IMR-90 (cell line): ENCODE measurements around the gene CTR9. TPM values are rescaled to one million over a fixed set of nuclear protein-coding genes. Genes with fewer than 3 reads are reported as not detected.
A peak's percentile ranks its signal among the peaks of the same experiment; 100 is the strongest.

Source experiments
- ATAC-seq: fragments of 200-7000 bp; cut with Tn5 transposase; 2 replicates; pipeline ENCODE4 v1.9.1; 2020; ENCODE audit warnings: low read depth, mild to moderate bottlenecking, moderate library complexity
- BruUV-seq: library from RNA; stranded (reverse); fragments of 400-500 nt; replicated peaks from 2 replicates; lab custom pipeline; 2021; lab: Mats Ljungman, UMichigan
- CTCF ChIA-PET: fragments of 300-600 bp; formaldehyde crosslinking; extraction: SDS; loops from one replicate; lab custom pipeline; 2021; ENCODE audit warnings: antibody characterized with exemption; lab: Yijun Ruan, JAX
- POLR2A ChIA-PET: fragments of 300-600 bp; sonication (Branson Sonifier 250); formaldehyde crosslinking; loops from one replicate; lab custom pipeline; 2022; ENCODE audit warnings: antibody characterized with exemption; ENCODE audit not compliant: unreplicated experiment; lab: Charles Lee
- DNase-seq: peaks from one replicate; pipeline ENCODE4 v3.0.0; 2013
- H2AFZ ChIP-seq: replicated peaks from 2 replicates; pipeline ENCODE3; 2013; ENCODE audit warnings: low read length, mild to moderate bottlenecking; ENCODE audit not compliant: poor library complexity
- H2AK5ac ChIP-seq: 2 replicates; pipeline ENCODE4 v1.6.1; 2013; ENCODE audit warnings: low read depth, low read length, inconsistent platforms
- H2AK9ac ChIP-seq: replicated peaks from 2 replicates; pipeline ENCODE3; 2013; ENCODE audit warnings: mild to moderate bottlenecking, low read depth, low read length, moderate library complexity; ENCODE audit not compliant: poor library complexity
- H2BK120ac ChIP-seq: 2 replicates; pipeline ENCODE4 v1.6.1; 2013; ENCODE audit warnings: low read depth, low read length, inconsistent platforms
- H2BK15ac ChIP-seq: 3 replicates; pipeline ENCODE4 v1.6.1; 2013; ENCODE audit warnings: low read depth, low read length, inconsistent platforms
- H2BK20ac ChIP-seq: 2 replicates; pipeline ENCODE4 v1.6.1; 2013; ENCODE audit warnings: low read depth, mild to moderate bottlenecking, inconsistent platforms, low read length, moderate library complexity
- H2BK5ac ChIP-seq: 2 replicates; pipeline ENCODE4 v1.6.1; 2013; ENCODE audit warnings: mild to moderate bottlenecking, low read depth, low read length, inconsistent platforms; ENCODE audit not compliant: poor library complexity, severe bottlenecking
- H3K14ac ChIP-seq: replicated peaks from 2 replicates; pipeline ENCODE4 v1.6.1; 2013; ENCODE audit warnings: low read depth, low read length, inconsistent platforms
- H3K18ac ChIP-seq: 2 replicates; pipeline ENCODE4 v1.6.1; 2013; ENCODE audit warnings: low read depth, low read length, control low read depth
- H3K23ac ChIP-seq: 2 replicates; pipeline ENCODE4 v1.6.1; 2013; ENCODE audit warnings: low read depth, low read length, inconsistent platforms
- H3K27ac ChIP-seq: 2 replicates; pipeline ENCODE4 v1.5.1; 2013; ENCODE audit warnings: mild to moderate bottlenecking, control low read depth, low read length; ENCODE audit not compliant: insufficient read depth
- H3K27me3 ChIP-seq: 2 replicates; pipeline ENCODE4 v1.6.1; 2013; ENCODE audit warnings: low read length; ENCODE audit not compliant: control insufficient read depth, insufficient read depth
- H3K36me3 ChIP-seq: 2 replicates; pipeline ENCODE4 v1.6.1; 2013; ENCODE audit warnings: low read length, mixed read lengths; ENCODE audit not compliant: control insufficient read depth, insufficient read depth
- H3K4ac ChIP-seq: 2 replicates; pipeline ENCODE4 v1.6.1; 2013; ENCODE audit warnings: low read depth, low read length, inconsistent platforms
- H3K4me1 ChIP-seq: 2 replicates; pipeline ENCODE4 v1.6.1; 2013; ENCODE audit warnings: low read length, mixed read lengths; ENCODE audit not compliant: control insufficient read depth, insufficient read depth
- H3K4me2 ChIP-seq: 2 replicates; pipeline ENCODE4 v1.6.1; 2013; ENCODE audit warnings: low read depth, mild to moderate bottlenecking, control low read depth, low read length, moderate library complexity
- H3K4me3 ChIP-seq: 2 replicates; pipeline ENCODE4 v1.5.1; 2013; ENCODE audit warnings: low read depth, mild to moderate bottlenecking, control low read depth, low read length, moderate library complexity; ENCODE audit not compliant: insufficient read depth
- H3K56ac ChIP-seq: 2 replicates; pipeline ENCODE4 v1.6.1; 2013; ENCODE audit warnings: low read length, inconsistent platforms; ENCODE audit not compliant: insufficient read depth; ENCODE audit errors: extremely low read depth
- H3K79me1 ChIP-seq, 2 experiments: 2 replicates each; pipeline ENCODE4 v1.6.1; 2013; ENCODE audit warnings: low read length in 2 of 2, inconsistent platforms in 1 of 2, low read depth in 1 of 2
- H3K9ac ChIP-seq: 2 replicates; pipeline ENCODE4 v1.6.1; 2013; ENCODE audit warnings: low read depth, low read length, control low read depth
- H3K9me1 ChIP-seq: 2 replicates; pipeline ENCODE4 v1.6.1; 2013; ENCODE audit warnings: low read length, inconsistent platforms; ENCODE audit not compliant: insufficient read depth
- H3K9me3 ChIP-seq: 2 replicates; pipeline ENCODE4 v1.6.1; 2013; ENCODE audit warnings: low read length; ENCODE audit not compliant: control insufficient read depth, insufficient read depth
- H4K20me1 ChIP-seq: 2 replicates; pipeline ENCODE4 v1.6.1; 2013; ENCODE audit warnings: low read length, inconsistent platforms; ENCODE audit not compliant: insufficient read depth
- H4K5ac ChIP-seq: 2 replicates; pipeline ENCODE4 v1.6.1; 2013; ENCODE audit warnings: mild to moderate bottlenecking, low read depth, low read length, control low read depth
- H4K8ac ChIP-seq, 2 experiments: 2 replicates each; pipeline ENCODE4 v1.6.1; 2013; ENCODE audit warnings: low read depth in 2 of 2, low read length in 2 of 2, control low read depth in 1 of 2, inconsistent platforms in 1 of 2
- H4K91ac ChIP-seq: 2 replicates; pipeline ENCODE4 v1.6.1; 2013; ENCODE audit warnings: low read depth, low read length, inconsistent platforms; ENCODE audit not compliant: insufficient read depth
- BHLHE40 ChIP-seq: fragments of 150-350 bp; IDR thresholded peaks from 2 replicates; pipeline ENCODE4 v1.6.1; 2016; ENCODE audit warnings: mild to moderate bottlenecking, low read depth, low read length
- CEBPB ChIP-seq: IDR thresholded peaks from 2 replicates; pipeline ENCODE4 v1.6.1; 2012; ENCODE audit warnings: low read depth, low read length, improper control_type of control experiment
- CHD1 ChIP-seq: IDR thresholded peaks from 2 replicates; pipeline ENCODE4 v1.6.1; 2012; ENCODE audit warnings: low read depth, low read length, improper control_type of control experiment
- ELK1 ChIP-seq: fragments of 150-350 bp; IDR thresholded peaks from 2 replicates; pipeline ENCODE4 v1.6.1; 2016; ENCODE audit warnings: low read depth, mild to moderate bottlenecking, low read length, moderate library complexity, borderline replicate concordance
- FOS ChIP-seq: fragments of 150-350 bp; IDR thresholded peaks from 2 replicates; pipeline ENCODE4 v1.6.1; 2016; ENCODE audit warnings: low read depth, low read length
- MAFK ChIP-seq: IDR thresholded peaks from 2 replicates; pipeline ENCODE4 v1.6.1; 2012; ENCODE audit warnings: low read depth, low read length, improper control_type of control experiment
- MAZ ChIP-seq: IDR thresholded peaks from 2 replicates; pipeline ENCODE4 v1.6.1; 2012; ENCODE audit warnings: low read depth, mild to moderate bottlenecking, low read length, improper control_type of control experiment, moderate library complexity, borderline replicate concordance
- MXI1 ChIP-seq: IDR thresholded peaks from 2 replicates; pipeline ENCODE4 v1.6.1; 2012; ENCODE audit warnings: low read depth, mild to moderate bottlenecking, low read length, moderate library complexity, borderline replicate concordance
- NFE2L2 ChIP-seq: fragments of 150-350 bp; IDR thresholded peaks from 2 replicates; pipeline ENCODE4 v1.6.1; 2016; ENCODE audit warnings: low read depth, mild to moderate bottlenecking, low read length
- POLR2A ChIP-seq: IDR thresholded peaks from 2 replicates; pipeline ENCODE4 v1.6.1; 2012; ENCODE audit warnings: mild to moderate bottlenecking, low read depth, low read length
- RAD21 ChIP-seq: IDR thresholded peaks from 2 replicates; pipeline ENCODE4 v1.6.1; 2012; ENCODE audit warnings: low read length, improper control_type of control experiment
- RCOR1 ChIP-seq: IDR thresholded peaks from 2 replicates; pipeline ENCODE4 v1.6.1; 2012; ENCODE audit warnings: mild to moderate bottlenecking, low read length, improper control_type of control experiment; ENCODE audit not compliant: insufficient replicate concordance
- RFX5 ChIP-seq: IDR thresholded peaks from 2 replicates; pipeline ENCODE4 v1.8.0; 2012; ENCODE audit warnings: low read depth, mild to moderate bottlenecking, low read length, moderate library complexity
- SMC3 ChIP-seq: fragments of 150-350 bp; IDR thresholded peaks from 2 replicates; pipeline ENCODE4 v1.6.1; 2016; ENCODE audit warnings: low read depth, mild to moderate bottlenecking, antibody characterized with exemption, low read length, moderate library complexity
- USF2 ChIP-seq: fragments of 150-350 bp; IDR thresholded peaks from 2 replicates; pipeline ENCODE4 v1.6.1; 2017; ENCODE audit warnings: mild to moderate bottlenecking, antibody characterized with exemption, low read length, low read depth
- WGBS, 2 experiments: methylation state at CpG; one replicate each; pipeline versions ENCODE4 v1.1.5 to v1.1.7; 2013; ENCODE audit warnings: missing lambda C conversion rate in 2 of 2; ENCODE audit not compliant: insufficient read length in 1 of 2; ENCODE audit errors: extremely low coverage in 2 of 2; 5-methylcytosine and 5-hydroxymethylcytosine counted together
- dilution Hi-C: fragments of 300-500 bp; cut with HindIII; formaldehyde crosslinking; loops from one replicate; pipeline ENCODE4 v1.14.3; 2018; ENCODE audit warnings: low sequenced_read_pairs; ENCODE audit not compliant: unreplicated experiment
- in situ Hi-C: fragments of 300-500 bp; cut with MboI; formaldehyde crosslinking; loops from 3 replicates; pipeline ENCODE4 v1.14.3; 2019; ENCODE audit warnings: low sequenced_read_pairs, inconsistent platforms, mixed read lengths
- intact Hi-C: fragments of 100-400 bp; cut with micrococcal nuclease; formaldehyde crosslinking; loops from 2 replicates; pipeline ENCODE4 v1.10.0; 2022
- polyA plus RNA-seq, 3 experiments: library from polyadenylated mRNA; depleted of rRNA; stranded (reverse); fragments of >200 nt; gene quantifications; 2 replicates each; pipeline ENCODE4 v1.2.3, GENCODE V29; 2012; ENCODE audit warnings: low replicate concordance in 1 of 3
- total RNA-seq: library from RNA; depleted of rRNA; stranded (reverse); fragments of >200 nt; gene quantifications from 2 replicates; pipeline ENCODE4 v1.2.3, GENCODE V29; 2012

CTR9 gene
- total and polyA plus RNA-seq, 2 of the 4 experiments (the other 2 are of a cell fraction), result 16.8 to 37.1 TPM

GRCh38 chr11:10770626-10771254, 19.7 kb downstream of the CTR9 start:
- Histone ChIP-seq H2BK5ac (no peak overlapping the region), H3K9me1 (peaks cover 4% of the 10 kb centered on the region; the same call in 1 of the 2 replicates), H2AFZ (no peak overlapping the region), H3K4me3 (no peak overlapping the region), H4K8ac (no peak overlapping the region), H3K9me3 (no peaks in the 10 kb centered on the region), H3K14ac (no peak overlapping the region), H3K79me1 (0 out of 4 replicates have a peak, but pooled peaks cover 2 to 5% of the 10 kb centered on the region in 2 experiments), H3K4me1 (peaks cover 3% of the 10 kb centered on the region; the same call in 1 of the 2 replicates), H4K20me1 (no peaks in the 10 kb centered on the region), H3K27ac (no peak overlapping the region), H2BK20ac (no peak overlapping the region), H3K23ac (no peak overlapping the region), H3K4me2 (no peak overlapping the region), H3K18ac (no peak overlapping the region), H2BK120ac (no peak overlapping the region), H2AK9ac (no peak overlapping the region), H3K9ac (no peak overlapping the region), H3K36me3 (peaks cover 31% of the 10 kb centered on the region), H3K56ac (no peak overlapping the region), H3K27me3 (no peaks in the 10 kb centered on the region), H4K91ac (no peak overlapping the region), H3K4ac (no peak overlapping the region), H2AK5ac (no peak overlapping the region), H4K5ac (no peak overlapping the region), H2BK15ac (no peak overlapping the region)
- dilution Hi-C loops (no loop called here), intact Hi-C loops (loop anchor here (1.0 kb wide), 1 partner anchor 1017 kb away; no protein-coding TSS in a partner anchor), in situ Hi-C loops (no loop called here)
- CTCF ChIA-PET, result interaction anchor here (0.8 to 2.5 kb wide), 13 partner anchors 8 to 1017 kb away, joined by 3 to 12 read pairs (median 3); partner anchors contain the start of gene CTR9
- BruUV-seq, result no TSS peak
- DNase-seq (peak; percentile 55), ATAC-seq (peak; percentile 73)
- POLR2A ChIA-PET, result no interaction called here
- WGBS, 2 experiments, result no CpG with 5 or more reads among the region's 2 CpGs
- no peak for TF ChIP-seq CHD1
- TF ChIP-seq RAD21, result peak; percentile 57
- no peak for TF ChIP-seq CEBPB
- no peak for TF ChIP-seq NFE2L2
- no peak for TF ChIP-seq RCOR1
- no peak for TF ChIP-seq POLR2A
- TF ChIP-seq ELK1, result no peak
- TF ChIP-seq USF2, result no peak
- TF ChIP-seq MAFK, result no peak
- TF ChIP-seq RFX5, result no peak
- no peak for TF ChIP-seq MAZ
- no peak for TF ChIP-seq FOS
- peak; percentile 53 for TF ChIP-seq SMC3
- TF ChIP-seq BHLHE40, result no peak
- TF ChIP-seq MXI1, result no peak
